DND-41 (cell line): ENCODE data around the gene LMNTD1.

Source experiments
- CTCF ChIP-seq: IDR thresholded peaks from 2 replicates; pipeline ENCODE4 v1.5.1; 2012; ENCODE audit warnings: borderline replicate concordance, low read length, moderate library complexity, mild to moderate bottlenecking; ENCODE audit not compliant: poor library complexity, severe bottlenecking; ENCODE audit errors: extremely low read depth
- EZH2 ChIP-seq: IDR thresholded peaks from 3 replicates; pipeline ENCODE4 v1.6.1; 2012; ENCODE audit warnings: borderline replicate concordance, low read depth, mild to moderate bottlenecking, moderate library complexity, low read length, inconsistent platforms; ENCODE audit not compliant: severe bottlenecking

- TF ChIP-seq CTCF (no peak), EZH2 (no peak)
Observed at GRCh38 chr12:25500651-25501050, 52.4 kb downstream of the LMNTD1 start.
